Panc1 (cell line): ENCODE results near the gene ACVR1B. TPM values are rescaled to one million over a fixed set of nuclear protein-coding genes. Genes with fewer than 3 reads are reported as not detected.

Experiments used
- ATAC-seq: fragments of 200-7000 bp; cut with Tn5 transposase; 2 replicates; pipeline ENCODE4 v1.9.1; 2020; ENCODE audit warnings: mild to moderate bottlenecking, moderate library complexity
- BruUV-seq: library from RNA; stranded (reverse); fragments of 400-500 nt; replicated peaks from 2 replicates; lab custom pipeline; 2021; lab: Mats Ljungman, UMichigan
- CTCF ChIA-PET: fragments of 300-600 bp; sonication (Branson Sonifier 250); formaldehyde crosslinking; loops from one replicate; lab custom pipeline; 2022; ENCODE audit warnings: antibody characterized with exemption; lab: Charles Lee
- POLR2A ChIA-PET: fragments of 300-600 bp; sonication (Branson Sonifier 250); formaldehyde crosslinking; loops from one replicate; lab custom pipeline; 2022; ENCODE audit warnings: antibody characterized with exemption; lab: Charles Lee
- DNase-seq: peaks from one replicate; pipeline ENCODE4 v3.0.0-alpha.2; 2010; ENCODE audit warnings: low read depth, low spot score
- H3K27ac ChIP-seq: 2 replicates; pipeline ENCODE4 v1.5.1; 2011; ENCODE audit warnings: mild to moderate bottlenecking, low read length, inconsistent platforms
- H3K27me3 ChIP-seq: fragments of 200-500 bp; sonication (Bioruptor generic); 2 replicates; pipeline ENCODE4 v1.6.0; 2014; ENCODE audit warnings: low read length, inconsistent platforms; ENCODE audit not compliant: control insufficient read depth, insufficient read depth
- H3K36me3 ChIP-seq: fragments of 200-500 bp; sonication (Bioruptor generic); 2 replicates; pipeline ENCODE4 v1.5.1; 2014; ENCODE audit warnings: inconsistent platforms, mild to moderate bottlenecking, low read length, moderate library complexity; ENCODE audit not compliant: control insufficient read depth, insufficient read depth
- H3K4me1 ChIP-seq: 2 replicates; pipeline ENCODE4 v1.5.1; 2011; ENCODE audit warnings: inconsistent platforms, mild to moderate bottlenecking, low read length, moderate library complexity; ENCODE audit not compliant: control insufficient read depth, insufficient read depth
- H3K4me3 ChIP-seq, 2 experiments: 2 replicates each; pipeline ENCODE4 v1.5.1; 2011 to 2012; ENCODE audit warnings: low read depth in 2 of 2, low read length in 2 of 2, mild to moderate bottlenecking in 2 of 2, inconsistent platforms in 1 of 2, moderate library complexity in 1 of 2
- H3K9me3 ChIP-seq: fragments of 200-500 bp; sonication (Bioruptor generic); 2 replicates; pipeline ENCODE4 v1.5.1; 2014; ENCODE audit warnings: low read depth, mild to moderate bottlenecking, inconsistent platforms, low read length, moderate library complexity; ENCODE audit not compliant: control insufficient read depth, insufficient read depth
- CTCF ChIP-seq: fragments of 450-650 bp; IDR thresholded peaks from 2 replicates; pipeline ENCODE4 v1.5.1; 2017; ENCODE audit warnings: mild to moderate bottlenecking
- POLR2AphosphoS5 ChIP-seq: IDR thresholded peaks from 2 replicates; pipeline ENCODE4 v1.6.1; 2012; ENCODE audit warnings: mild to moderate bottlenecking, low read depth, low read length, moderate library complexity
- REST ChIP-seq, 2 experiments: IDR thresholded peaks; 2 replicates each; pipeline ENCODE4 v1.6.1; 2011 to 2012; ENCODE audit warnings: low read depth in 2 of 2, control low read depth in 1 of 2, low read length in 1 of 2, mild to moderate bottlenecking in 1 of 2, moderate library complexity in 1 of 2; ENCODE audit not compliant: insufficient read depth in 1 of 2
- SIN3A ChIP-seq: IDR thresholded peaks from 2 replicates; pipeline ENCODE4 v1.6.1; 2012; ENCODE audit warnings: low read depth, mild to moderate bottlenecking, low read length, moderate library complexity, borderline replicate concordance; ENCODE audit not compliant: insufficient read depth
- TCF7L2 ChIP-seq: IDR thresholded peaks from 2 replicates; pipeline ENCODE4 v1.6.1; 2011; ENCODE audit warnings: mild to moderate bottlenecking, low read depth, low read length, inconsistent platforms
- in situ Hi-C: cut with HindIII; loops from 2 replicates; pipeline ENCODE4 v1.10.0; 2016; ENCODE audit warnings: low sequenced_read_pairs, low pct_unique_long_range_greater_than_20kb
- intact Hi-C: fragments of 100-400 bp; cut with micrococcal nuclease; formaldehyde crosslinking; loops from one replicate; pipeline ENCODE4 v1.10.0; 2022; ENCODE audit not compliant: unreplicated experiment
- total RNA-seq: library from RNA; stranded (reverse); gene quantifications from one replicate; pipeline ENCODE4 v1.2.1, GENCODE V29; 2021; ENCODE audit not compliant: unreplicated experiment

ACVR1B gene
- total RNA-seq, 1 experiment from 2014 or later, result 23.0 TPM

- TF ChIP-seq SIN3A (no peak), REST (IDR thresholded peaks at IDR 0.05; ENCODE audit: insufficient read depth in 1 of 2, low read depth in 2 of 2, low read length in 1 of 2) (no peak), TCF7L2 (no peak), CTCF (no peak), POLR2AphosphoS5 (no peak)
- Histone ChIP-seq H3K4me1 (0 out of 2 replicates have a peak, but pooled peaks cover 4% of the 10 kb centered on the region), H3K27ac (no peak overlapping the region), H3K9me3 (no peaks in the 10 kb centered on the region), H3K36me3 (no peaks in the 10 kb centered on the region), H3K27me3 (no peaks in the 10 kb centered on the region), H3K4me3 (no peak overlapping the region)
- DNase-seq (no peak), ATAC-seq (no peak)
- intact Hi-C loops, result no loop called here
- BruUV-seq, result no TSS peak
- ChIA-PET CTCF (no interaction called here), POLR2A (interaction anchor here (0.6 kb wide), 1 partner anchor 49 kb away, joined by 11 read pairs; no protein-coding TSS in a partner anchor)
- in situ Hi-C loops, result no loop called here
These were observed 23.1 kb downstream of the ACVR1B start for GRCh38 chr12:51974646-51975045.

GRCh38 chr12:51975196-51975595, 23.7 kb downstream of the ACVR1B start:
- Histone ChIP-seq H3K27me3 (no peaks in the 10 kb centered on the region), H3K9me3 (no peaks in the 10 kb centered on the region), H3K36me3 (no peaks in the 10 kb centered on the region), H3K4me1 (0 out of 2 replicates have a peak, but pooled peaks cover 4% of the 10 kb centered on the region), H3K4me3 (no peak overlapping the region), H3K27ac (no peak overlapping the region)
- ATAC-seq (no peak), DNase-seq (no peak)
- POLR2A ChIA-PET, result no interaction called here
- BruUV-seq, result no TSS peak
- in situ Hi-C loops (no loop called here), intact Hi-C loops (no loop called here)
- CTCF ChIA-PET, result no interaction called here
- TF ChIP-seq CTCF (no peak), REST (IDR thresholded peaks at IDR 0.05; ENCODE audit: insufficient read depth in 1 of 2, low read depth in 2 of 2, low read length in 1 of 2) (no peak), SIN3A (no peak), TCF7L2 (no peak), POLR2AphosphoS5 (no peak)
